Measurements from ENCODE around the gene LRRC1.

DNA sequence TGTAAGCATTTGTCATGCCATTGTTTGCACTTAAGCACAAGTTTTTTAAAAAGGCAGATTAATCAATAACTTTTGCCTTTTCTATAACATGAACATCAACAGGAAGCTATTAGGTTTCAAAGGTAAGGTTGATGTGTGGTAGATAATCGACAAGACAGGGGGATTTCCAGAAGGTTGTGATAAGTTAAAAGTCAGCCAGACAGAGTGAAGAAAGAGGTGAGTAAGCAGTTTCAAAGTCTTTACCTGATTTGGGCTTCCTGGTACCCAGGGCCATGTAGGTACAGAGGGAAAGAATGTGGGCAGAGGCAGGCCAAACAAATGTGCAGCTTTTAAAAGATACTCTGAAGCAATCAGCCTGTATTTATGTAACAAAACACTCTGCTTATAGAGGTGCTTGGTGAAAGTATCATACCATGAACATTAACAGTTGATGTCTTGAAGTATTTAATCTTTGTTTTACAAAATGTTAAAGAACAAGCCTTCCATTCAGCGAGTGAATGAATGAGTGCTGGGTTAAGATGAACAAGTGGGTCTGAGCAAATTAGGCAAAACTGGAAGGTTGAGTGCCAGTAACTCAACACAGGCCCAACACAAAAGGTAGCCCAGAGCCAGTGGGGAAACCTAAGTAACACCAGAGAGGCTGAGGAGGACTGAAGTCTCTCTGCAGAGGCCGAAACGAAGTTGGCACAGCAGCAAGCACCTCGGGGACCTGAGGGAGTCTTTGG is 60.2 kb downstream of the LRRC1 start:
- TF ChIP-seq CTCF (optimal IDR thresholded peaks at IDR 0.05 in 1 of 3, IDR thresholded peaks at IDR 0.05 in 1 of 3, conservative IDR thresholded peaks at IDR 0.05 in 1 of 3; ENCODE audit: extremely low read depth in 1 of 3, insufficient read depth in 2 of 3, low read length in 3 of 3) (no peak), EZH2 (IDR thresholded peaks at IDR 0.05; ENCODE audit: low read length) (no peak)

All from keratinocyte (primary cell).